T-cell (primary cell): ENCODE results near the gene DEK. TPM values are rescaled to one million over a fixed set of nuclear protein-coding genes. Genes with fewer than 3 reads are reported as not detected.

Experiments used
- ATAC-seq, 4 experiments: fragments of 200-7000 bp in 3 of 4; fragments of 150-1000 bp in 1 of 4; cut with Tn5 transposase; replicated peaks in 1 of 4; 1 replicate in 3 of 4; 2 replicates in 1 of 4; pipeline ENCODE4 v1.10.0; 2021; ENCODE audit warnings: moderate library complexity in 3 of 4, mild to moderate bottlenecking in 2 of 4, moderate number of reproducible peaks in 1 of 4
- CTCF ChIA-PET, 2 donors: fragments of 300-600 bp; sonication (Branson Sonifier 250); formaldehyde crosslinking; loops; one replicate each; lab custom pipeline; 2022; ENCODE audit warnings: antibody characterized with exemption in 2 of 2; lab: Charles Lee
- POLR2A ChIA-PET, 2 donors: fragments of 300-600 bp; sonication (Branson Sonifier 250); formaldehyde crosslinking; loops; one replicate each; lab custom pipeline; 2022; ENCODE audit warnings: antibody characterized with exemption in 2 of 2; lab: Charles Lee
- DNase-seq, 35 experiments: peaks; one replicate each; pipeline versions ENCODE4 v3.0.0 to v3.0.0-alpha.2; 2013 to 2023
- H3K27ac ChIP-seq: one replicate; pipeline ENCODE4 v1.5.1; 2013; ENCODE audit warnings: low read length
- H3K27me3 ChIP-seq, 2 experiments: replicated peaks in 1 of 2; 1 replicate in 1 of 2; 2 replicates in 1 of 2; pipeline versions ENCODE4 v1.6.1 to v1.7.0; 2013; ENCODE audit warnings: low read length in 1 of 2, mixed read lengths in 1 of 2; ENCODE audit not compliant: control insufficient read depth in 2 of 2, insufficient read depth in 2 of 2; ENCODE audit errors: extremely low read depth in 1 of 2
- H3K36me3 ChIP-seq, 2 donors: 1 replicate in 1 of 2; 2 replicates in 1 of 2; pipeline versions ENCODE4 v1.6.1 to v1.7.0; 2013; ENCODE audit warnings: low read length in 1 of 2; ENCODE audit not compliant: control insufficient read depth in 2 of 2, insufficient read depth in 1 of 2; ENCODE audit errors: extremely low read depth in 1 of 2
- H3K4me1 ChIP-seq, 2 experiments: 1 replicate in 1 of 2; 2 replicates in 1 of 2; pipeline versions ENCODE4 v1.6.1 to v1.7.0; 2013; ENCODE audit warnings: low read length in 2 of 2, mixed read lengths in 1 of 2; ENCODE audit not compliant: insufficient read depth in 2 of 2, control insufficient read depth in 1 of 2; ENCODE audit errors: extremely low read depth in 1 of 2
- H3K4me3 ChIP-seq, 2 donors: 1 replicate in 1 of 2; 2 replicates in 1 of 2; pipeline versions ENCODE4 v1.5.1 to v1.7.0; 2013; ENCODE audit warnings: mild to moderate bottlenecking in 2 of 2, low read length in 1 of 2, moderate library complexity in 1 of 2; ENCODE audit not compliant: control insufficient read depth in 1 of 2; ENCODE audit errors: extremely low read depth in 1 of 2
- H3K9me3 ChIP-seq: 2 replicates; pipeline ENCODE4 v1.7.0; 2013
- H3K27ac Mint-ChIP-seq, 2 donors: one replicate each; pipeline ENCODE4 v1.8.0; 2020 to 2021; ENCODE audit warnings: mild to moderate bottlenecking in 2 of 2, mixed read lengths in 2 of 2
- H3K27me3 Mint-ChIP-seq, 2 donors: one replicate each; pipeline ENCODE4 v1.8.0; 2021 to 2022; ENCODE audit warnings: mixed read lengths in 2 of 2
- H3K36me3 Mint-ChIP-seq: one replicate; pipeline ENCODE4 v1.8.0; 2021; ENCODE audit warnings: mixed read lengths
- H3K4me1 Mint-ChIP-seq, 3 donors: one replicate each; pipeline ENCODE4 v1.8.0; 2020 to 2022; ENCODE audit warnings: mixed read lengths in 3 of 3, mild to moderate bottlenecking in 1 of 3
- H3K4me3 Mint-ChIP-seq, 3 donors: one replicate each; pipeline ENCODE4 v1.8.0; 2020 to 2022; ENCODE audit warnings: mild to moderate bottlenecking in 3 of 3, mixed read lengths in 3 of 3, moderate library complexity in 3 of 3
- H3K9me3 Mint-ChIP-seq, 3 donors: one replicate each; pipeline ENCODE4 v1.8.0; 2020 to 2022; ENCODE audit warnings: mixed read lengths in 3 of 3
- WGBS: methylation state at CpG from one replicate; pipeline ENCODE4 v1.1.5; 2013; ENCODE audit warnings: missing lambda C conversion rate; ENCODE audit not compliant: insufficient coverage; 5-methylcytosine and 5-hydroxymethylcytosine counted together
- total RNA-seq, 35 experiments: library from RNA in 6 of 35; stranded (reverse) in 6 of 35; fragments of 120-200 nt in 1 of 35; gene quantifications; one replicate each; pipeline versions ENCODE4 v1.2.1 to v1.2.4 and lab custom pipeline; 2013 to 2026

Gene DEK
- total RNA-seq, 5 donors from 2014 or later (not counting 1 experiment from before 2014, with no cell fraction given): 60.7 to 113 (median 103) TPM

DNA sequence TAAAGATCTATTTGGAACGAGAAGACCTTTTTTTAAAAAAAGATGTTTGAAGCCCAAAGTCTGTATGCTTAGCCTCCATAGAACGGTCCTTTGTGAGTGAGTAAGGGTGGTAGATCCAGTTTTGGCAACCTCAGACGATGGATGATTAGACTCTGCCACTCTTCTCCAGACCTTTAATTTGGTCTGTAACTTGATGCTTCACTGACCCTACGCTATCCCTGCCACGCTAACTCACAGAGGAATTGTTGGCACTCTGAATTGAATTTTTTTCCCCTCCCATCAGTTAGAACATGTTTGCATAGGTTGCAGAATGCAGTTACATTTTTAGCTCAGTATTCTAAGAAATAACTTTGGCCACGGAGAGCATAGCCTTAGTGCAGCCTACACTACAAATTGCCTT is 15.8 kb upstream of the DEK start:
- Histone ChIP-seq H3K4me1 (peaks cover 4 to 8% of the 10 kb centered on the region in 2 experiments), H3K36me3 (peaks cover 0 to 7% of the 10 kb centered on the region in 2 donors), H3K9me3 (no peaks in the 10 kb centered on the region), H3K27me3 (peaks cover 14 to 37% of the 10 kb centered on the region in 2 experiments), H3K27ac (no peak overlapping the region), H3K4me3 (no peak overlapping the region)
- CTCF ChIA-PET: interaction anchor here in 1 of 2 donors (1.1 kb wide), 1 partner anchor 10 kb away, joined by 4 read pairs; no protein-coding TSS in a partner anchor
- Mint-ChIP-seq H3K9me3 (no peaks in the 10 kb centered on the region), H3K36me3 (no peaks in the 10 kb centered on the region), H3K27ac (no peak overlapping the region), H3K4me3 (no peak overlapping the region), H3K4me1 (peaks cover 5 to 9% (median 6%) of the 10 kb centered on the region in 3 donors), H3K27me3 (peaks cover 54 to 59% of the 10 kb centered on the region in 2 donors)
- no peak for DNase-seq
- WGBS: 88% methylated on average over 3 of the region's 6 CpGs
- no peak for ATAC-seq
- POLR2A ChIA-PET: no interaction called here

DNA sequence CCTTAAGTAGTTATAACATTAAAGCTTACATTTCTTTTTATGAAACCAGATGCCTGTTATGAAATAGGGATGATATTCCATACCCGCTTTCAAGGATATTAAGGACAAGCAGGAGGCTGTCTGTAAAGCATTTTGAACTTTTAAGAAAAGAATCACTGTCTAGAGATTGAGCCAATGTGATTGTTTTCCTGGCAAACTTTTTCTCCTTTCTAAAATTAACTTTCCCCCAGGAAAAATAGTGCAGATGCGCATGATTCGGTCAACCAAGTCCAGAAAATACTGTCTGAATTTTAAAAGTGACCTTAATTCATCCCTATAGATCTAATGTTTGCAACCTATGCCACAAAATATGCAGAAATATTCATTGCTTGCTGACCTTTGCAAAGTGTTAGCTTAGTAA is 15.1 kb upstream of the DEK start:
- H3K4me3 Mint-ChIP-seq: no peak overlapping the region
- no peak for DNase-seq
- no peak overlapping the region for H3K27ac ChIP-seq
- peaks cover 57 to 62% of the 10 kb centered on the region in 2 donors for H3K27me3 Mint-ChIP-seq
- no peaks in the 10 kb centered on the region for H3K36me3 Mint-ChIP-seq
- no peak overlapping the region for H3K27ac Mint-ChIP-seq
- H3K36me3 ChIP-seq: peaks cover 0 to 4% of the 10 kb centered on the region in 2 donors
- peaks cover 5 to 9% (median 6%) of the 10 kb centered on the region in 3 donors for H3K4me1 Mint-ChIP-seq
- no peak for ATAC-seq
- H3K4me3 ChIP-seq: no peak overlapping the region
- ChIA-PET CTCF (no interaction called here), POLR2A (no interaction called here)
- WGBS: no CpG with 5 or more reads among the region's 3 CpGs
- H3K4me1 ChIP-seq: peaks cover 4 to 8% of the 10 kb centered on the region in 2 experiments
- no peaks in the 10 kb centered on the region for H3K9me3 ChIP-seq
- no peaks in the 10 kb centered on the region for H3K9me3 Mint-ChIP-seq
- peaks cover 14 to 37% of the 10 kb centered on the region in 2 experiments for H3K27me3 ChIP-seq

DNA sequence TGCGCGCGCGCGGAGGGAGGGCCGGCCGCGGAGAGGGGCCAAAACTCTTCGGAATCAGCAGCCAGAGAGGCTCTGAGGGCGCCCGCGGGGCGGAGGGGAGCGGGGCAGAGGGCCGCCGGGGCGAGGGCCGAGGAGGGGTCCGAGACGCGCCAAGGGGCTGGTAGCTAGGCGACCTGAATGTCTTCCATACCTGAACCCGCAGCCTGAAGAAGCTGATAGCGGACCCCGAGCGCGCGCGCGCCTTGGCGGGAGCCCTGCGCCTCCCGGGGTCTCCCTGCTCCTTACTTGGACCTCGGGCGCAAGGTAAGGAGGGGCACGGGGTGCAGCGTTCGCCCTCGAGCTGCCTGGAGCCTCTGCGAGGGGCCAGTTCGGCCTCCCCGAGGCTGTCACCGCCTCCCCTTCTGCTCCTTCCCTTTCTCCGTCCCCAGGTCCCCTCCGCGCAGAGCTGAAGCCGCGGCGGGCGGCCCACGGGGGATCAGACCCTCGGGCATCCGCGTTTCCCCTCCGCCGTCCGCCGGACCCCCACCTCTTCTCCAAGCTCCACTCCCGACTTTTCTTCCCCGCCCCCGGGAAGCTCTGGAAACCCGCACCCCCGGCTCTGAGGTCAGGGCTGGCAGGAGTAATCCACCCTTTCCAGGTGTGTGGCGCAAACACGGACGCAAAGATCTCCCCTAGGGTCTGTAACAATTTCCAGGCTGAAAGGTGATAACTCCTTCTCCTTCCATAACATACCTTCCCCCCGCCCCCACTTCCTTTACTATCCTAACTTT is 13.1 kb upstream of the DEK start:
- H3K9me3 Mint-ChIP-seq: no peaks in the 10 kb centered on the region
- H3K4me3 Mint-ChIP-seq: peak overlapping the region in 1 of 3 donors; percentile 27
- CTCF ChIA-PET: no interaction called here

DNA sequence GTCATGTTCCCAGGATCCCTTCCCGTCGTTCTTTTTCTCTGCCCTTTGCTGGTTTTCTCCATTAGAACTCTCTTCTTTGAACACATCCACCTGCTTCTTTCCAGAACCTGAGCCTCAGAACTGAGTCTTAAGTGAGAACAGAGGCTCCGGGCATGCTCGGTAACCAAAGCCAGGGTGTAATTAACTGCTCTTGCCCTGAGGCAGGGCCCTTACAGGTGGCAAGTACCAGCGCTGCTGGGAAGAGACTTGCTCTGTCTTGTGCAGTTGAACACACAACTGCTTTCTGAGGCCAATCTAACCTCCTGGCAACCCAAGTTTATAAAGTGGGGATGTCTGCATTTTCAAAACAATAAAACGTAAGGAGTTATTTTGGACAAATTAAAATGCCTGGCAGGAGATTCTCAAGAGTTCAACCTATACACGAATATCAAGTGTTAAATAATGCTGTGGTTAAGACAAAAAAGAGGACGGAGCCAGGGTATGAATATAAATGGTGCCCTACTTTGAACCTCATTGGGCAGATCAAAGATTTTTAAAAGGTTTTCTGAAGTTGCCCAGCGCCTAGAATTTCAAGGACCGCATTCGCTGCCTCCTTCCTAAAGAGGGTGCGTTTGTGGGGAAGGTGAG is 12.4 kb upstream of the DEK start:
- DNase-seq (no peak), ATAC-seq (no peak)
- WGBS: 37% methylated on average over 9 of the region's 12 CpGs
- CTCF ChIA-PET: no interaction called here
- Mint-ChIP-seq H3K4me3 (peak overlapping the region in 1 of 3 donors; percentile 15), H3K27me3 (peaks cover 49 to 58% of the 10 kb centered on the region in 2 donors), H3K9me3 (no peaks in the 10 kb centered on the region), H3K27ac (no peak overlapping the region), H3K36me3 (no peaks in the 10 kb centered on the region), H3K4me1 (peaks cover 5 to 9% (median 6%) of the 10 kb centered on the region in 3 donors)
- no peak overlapping the region for H3K27ac ChIP-seq
- POLR2A ChIA-PET: no interaction called here
- no peaks in the 10 kb centered on the region for H3K36me3 ChIP-seq
- no peak overlapping the region for H3K4me3 ChIP-seq
- H3K27me3 ChIP-seq: peaks cover 14 to 32% of the 10 kb centered on the region in 2 experiments
- H3K9me3 ChIP-seq: no peaks in the 10 kb centered on the region
- peaks cover 4 to 8% of the 10 kb centered on the region in 2 experiments for H3K4me1 ChIP-seq

More for the DNA sequence above, 13.1 kb upstream of the DEK start:
- WGBS: 4% methylated on average over 46 of the region's 67 CpGs
- no peaks in the 10 kb centered on the region for H3K36me3 Mint-ChIP-seq
- peaks cover 5 to 9% (median 6%) of the 10 kb centered on the region in 3 donors for H3K4me1 Mint-ChIP-seq
- H3K27me3 ChIP-seq: peaks cover 14 to 38% of the 10 kb centered on the region in 2 experiments
- ATAC-seq (no peak), DNase-seq (no peak)
- peaks cover 4 to 8% of the 10 kb centered on the region in 2 experiments for H3K4me1 ChIP-seq
- peaks cover 53 to 61% of the 10 kb centered on the region in 2 donors for H3K27me3 Mint-ChIP-seq
- H3K27ac Mint-ChIP-seq: no peak overlapping the region
- H3K4me3 ChIP-seq: peak overlapping the region in 1 of 2 donors; percentile 18
- POLR2A ChIA-PET: no interaction called here
- H3K36me3 ChIP-seq: no peaks in the 10 kb centered on the region
- H3K9me3 ChIP-seq: no peaks in the 10 kb centered on the region
- H3K27ac ChIP-seq: no peak overlapping the region

DNA sequence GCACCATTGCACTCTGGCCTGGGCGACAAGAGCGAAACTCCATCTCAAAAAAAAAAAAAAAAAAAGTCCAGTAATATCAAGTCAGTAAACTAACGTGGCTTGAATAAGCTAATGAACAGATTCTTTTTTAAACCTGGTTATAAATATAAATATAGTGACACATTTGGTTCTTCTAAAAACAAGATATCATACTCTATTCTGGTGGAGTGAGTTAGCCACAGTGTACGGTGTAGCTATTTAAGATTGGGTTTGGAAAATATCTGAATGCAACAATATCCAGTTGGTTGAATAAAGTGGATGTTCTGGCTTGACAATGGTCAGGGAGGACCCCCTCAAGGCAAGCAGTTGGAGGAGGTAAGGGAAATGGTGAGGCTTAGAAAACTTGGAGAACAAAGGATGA is 5.9 kb upstream of the DEK start:
- WGBS: 100% methylated on average over 1 of the region's 4 CpGs
- POLR2A ChIA-PET: no interaction called here
- CTCF ChIA-PET: interaction anchor here in 1 of 2 donors (0.6 to 0.8 kb wide), 4 partner anchors 10 to 1494 kb away, joined by 3 to 5 read pairs (median 4); no protein-coding TSS in a partner anchor

DNA sequence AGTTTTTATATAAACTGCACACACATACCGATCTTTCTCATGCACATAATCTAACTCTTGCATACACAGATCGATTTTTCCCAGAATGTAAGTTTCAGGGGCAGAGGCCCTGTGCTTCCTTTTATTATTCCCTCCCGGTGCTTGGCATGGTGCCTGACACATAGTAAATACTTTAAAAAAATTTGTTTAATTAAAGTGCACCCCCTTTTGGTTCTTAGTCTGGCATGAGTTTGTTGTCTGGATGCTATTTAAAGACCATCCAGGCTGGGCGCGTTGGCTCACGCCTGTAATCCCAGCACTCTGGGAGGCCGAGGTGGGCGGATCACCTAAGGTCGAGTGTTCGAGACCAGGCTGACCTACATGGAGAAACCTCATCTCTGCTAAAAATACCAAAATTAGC is 5.4 kb upstream of the DEK start:
- ChIA-PET POLR2A (no interaction called here), CTCF (interaction anchor here in 1 of 2 donors (0.6 to 0.8 kb wide), 2 partner anchors 11 to 72 kb away, joined by 4 to 5 read pairs; no protein-coding TSS in a partner anchor)
- no peaks in the 10 kb centered on the region for H3K9me3 ChIP-seq
- H3K27ac ChIP-seq: no peak overlapping the region
- H3K27me3 ChIP-seq: peaks cover 0 to 3% of the 10 kb centered on the region in 2 experiments
- H3K4me1 ChIP-seq: peaks cover 13 to 14% of the 10 kb centered on the region in 2 experiments
- no peaks in the 10 kb centered on the region for H3K36me3 ChIP-seq
- 81% methylated on average over 7 of the region's 10 CpGs for WGBS
- Mint-ChIP-seq H3K4me1 (peaks cover 10 to 12% (median 10%) of the 10 kb centered on the region in 3 donors), H3K9me3 (no peaks in the 10 kb centered on the region), H3K27me3 (peaks cover 0 to 4% of the 10 kb centered on the region in 2 donors), H3K4me3 (no peak overlapping the region), H3K36me3 (no peaks in the 10 kb centered on the region), H3K27ac (no peak overlapping the region)
- ATAC-seq: no peak
- no peak overlapping the region for H3K4me3 ChIP-seq
- DNase-seq: no peak

More for the DNA sequence above, 5.9 kb upstream of the DEK start:
- Mint-ChIP-seq H3K9me3 (no peaks in the 10 kb centered on the region), H3K4me1 (peaks cover 5 to 7% (median 5%) of the 10 kb centered on the region in 3 donors), H3K4me3 (no peak overlapping the region), H3K27me3 (peaks cover 5 to 8% of the 10 kb centered on the region in 2 donors), H3K27ac (no peak overlapping the region), H3K36me3 (no peaks in the 10 kb centered on the region)
- Histone ChIP-seq H3K36me3 (no peaks in the 10 kb centered on the region), H3K27ac (no peak overlapping the region), H3K4me1 (peaks cover 8 to 10% of the 10 kb centered on the region in 2 experiments), H3K9me3 (no peaks in the 10 kb centered on the region), H3K27me3 (peaks cover 0 to 3% of the 10 kb centered on the region in 2 experiments), H3K4me3 (no peak overlapping the region)
- ATAC-seq (no peak), DNase-seq (no peak)
